IPS-20b (cell line): ENCODE results near the gene DAPK1.
"Not testable (repeated sequence)": the region's sequence is repeated elsewhere in the genome, so short reads cannot be mapped to it uniquely, and the experiment has no call there.

ENCODE experiments used
- H3K27ac ChIP-seq: one replicate; pipeline ENCODE4 v1.5.1; 2013; ENCODE audit warnings: low read length
- H3K27me3 ChIP-seq: 2 replicates; pipeline ENCODE4 v1.6.1; 2013; ENCODE audit warnings: mild to moderate bottlenecking, low read length, inconsistent platforms; ENCODE audit not compliant: insufficient read depth
- H3K36me3 ChIP-seq: 2 replicates; pipeline ENCODE4 v1.6.1; 2013; ENCODE audit warnings: low read depth, mild to moderate bottlenecking, inconsistent platforms, low read length, moderate library complexity; ENCODE audit not compliant: insufficient read depth
- H3K4me1 ChIP-seq: 2 replicates; pipeline ENCODE4 v1.6.1; 2013; ENCODE audit warnings: mild to moderate bottlenecking, control low read depth, inconsistent platforms, low read length, moderate library complexity; ENCODE audit not compliant: insufficient read depth
- H3K4me3 ChIP-seq: 2 replicates; pipeline ENCODE4 v1.5.1; 2013; ENCODE audit warnings: mild to moderate bottlenecking, low read length, inconsistent platforms
- H3K9ac ChIP-seq: 2 replicates; pipeline ENCODE4 v1.6.1; 2013; ENCODE audit warnings: low read depth, mild to moderate bottlenecking, inconsistent platforms, low read length, moderate library complexity
- H3K9me3 ChIP-seq: 2 replicates; pipeline ENCODE4 v1.6.1; 2013; ENCODE audit warnings: mild to moderate bottlenecking, low read depth, low read length, inconsistent platforms; ENCODE audit not compliant: insufficient read depth

The DAPK1 gene

GRCh38 chr9:87498811-87499360, 1.2 kb downstream of the DAPK1 start:
- Histone ChIP-seq H3K27ac (no peak overlapping the region), H3K27me3 (peaks cover 6% of the 10 kb centered on the region; the same call in 1 of the 2 replicates), H3K4me3 (peak overlapping the region; percentile 90), H3K36me3 (peaks cover 42% of the 10 kb centered on the region), H3K4me1 (peaks cover 16% of the 10 kb centered on the region), H3K9me3 (no peaks in the 10 kb centered on the region), H3K9ac (peak overlapping the region; percentile 90)

- Histone ChIP-seq H3K9ac (peak overlapping the region; percentile 90; the same call in 1 of the 2 replicates), H3K4me3 (peak overlapping the region; percentile 90), H3K27ac (no peak overlapping the region), H3K27me3 (peaks cover 6% of the 10 kb centered on the region; the same call in 1 of the 2 replicates), H3K9me3 (no peaks in the 10 kb centered on the region), H3K36me3 (peaks cover 48% of the 10 kb centered on the region), H3K4me1 (peaks cover 16% of the 10 kb centered on the region)
Measured at GRCh38 chr9:87499424-87500017, 1.9 kb downstream of the DAPK1 start.

- Histone ChIP-seq H3K27me3 (peaks cover 6% of the 10 kb centered on the region; the same call in 1 of the 2 replicates), H3K4me3 (peak overlapping the region; percentile 90; the same call in 1 of the 2 replicates), H3K9me3 (no peaks in the 10 kb centered on the region), H3K36me3 (peaks cover 57% of the 10 kb centered on the region), H3K4me1 (peaks cover 16% of the 10 kb centered on the region), H3K9ac (no peak overlapping the region; the same call in 1 of the 2 replicates), H3K27ac (no peak overlapping the region)
Measured at GRCh38 chr9:87500491-87501270, 3.0 kb downstream of the DAPK1 start.

GRCh38 chr9:87501271-87501656, 3.6 kb downstream of the DAPK1 start:
- not testable (repeated sequence) for H3K9me3 ChIP-seq, H3K9ac ChIP-seq

DNA sequence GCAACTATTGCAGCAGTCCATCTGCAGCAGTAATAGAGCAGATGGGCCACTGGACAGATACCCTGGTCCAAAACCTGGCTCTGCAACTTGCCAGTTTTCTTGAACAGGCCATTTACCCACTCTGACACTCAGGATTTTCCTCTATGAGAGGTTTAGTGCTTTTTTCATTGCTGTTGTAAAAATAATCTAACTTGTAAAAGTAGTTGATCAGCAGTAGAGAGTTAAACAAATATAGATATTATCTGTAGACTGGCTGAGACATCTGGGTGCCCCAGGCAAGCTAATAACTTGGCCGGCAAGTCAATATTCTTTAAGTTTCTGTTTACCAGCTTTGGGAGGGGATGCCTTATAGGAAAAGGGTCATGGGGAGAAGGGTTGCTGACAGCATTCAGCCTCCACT, 4.1 kb downstream of the DAPK1 start:
- Histone ChIP-seq H3K4me1 (peaks cover 16% of the 10 kb centered on the region), H3K27ac (no peak overlapping the region), H3K4me3 (no peak overlapping the region), H3K9ac (no peak overlapping the region), H3K36me3 (peaks cover 68% of the 10 kb centered on the region), H3K27me3 (no peaks in the 10 kb centered on the region), H3K9me3 (no peaks in the 10 kb centered on the region)

More at GRCh38 chr9:87501271-87501656, 3.6 kb downstream of the DAPK1 start:
- H3K4me1 ChIP-seq: peaks cover 16% of the 10 kb centered on the region
- H3K27me3 ChIP-seq, H3K4me3 ChIP-seq, H3K27ac ChIP-seq: not testable (repeated sequence)
- peaks cover 63% of the 10 kb centered on the region for H3K36me3 ChIP-seq

- H3K27ac ChIP-seq: no peak overlapping the region
- no peak overlapping the region for H3K4me3 ChIP-seq
- peaks cover 75% of the 10 kb centered on the region for H3K36me3 ChIP-seq
- no peaks in the 10 kb centered on the region for H3K27me3 ChIP-seq
- no peak overlapping the region for H3K9ac ChIP-seq
- H3K4me1 ChIP-seq: peaks cover 12% of the 10 kb centered on the region
- H3K9me3 ChIP-seq: no peaks in the 10 kb centered on the region
Measured at GRCh38 chr9:87502391-87503221, 4.9 kb downstream of the DAPK1 start.

GRCh38 chr9:87503430-87503829, 5.8 kb downstream of the DAPK1 start:
- Histone ChIP-seq H3K4me3 (no peak overlapping the region), H3K4me1 (peaks cover 12% of the 10 kb centered on the region), H3K27ac (no peak overlapping the region), H3K9me3 (no peaks in the 10 kb centered on the region), H3K9ac (no peak overlapping the region), H3K27me3 (no peaks in the 10 kb centered on the region), H3K36me3 (peaks cover 77% of the 10 kb centered on the region)

DNA sequence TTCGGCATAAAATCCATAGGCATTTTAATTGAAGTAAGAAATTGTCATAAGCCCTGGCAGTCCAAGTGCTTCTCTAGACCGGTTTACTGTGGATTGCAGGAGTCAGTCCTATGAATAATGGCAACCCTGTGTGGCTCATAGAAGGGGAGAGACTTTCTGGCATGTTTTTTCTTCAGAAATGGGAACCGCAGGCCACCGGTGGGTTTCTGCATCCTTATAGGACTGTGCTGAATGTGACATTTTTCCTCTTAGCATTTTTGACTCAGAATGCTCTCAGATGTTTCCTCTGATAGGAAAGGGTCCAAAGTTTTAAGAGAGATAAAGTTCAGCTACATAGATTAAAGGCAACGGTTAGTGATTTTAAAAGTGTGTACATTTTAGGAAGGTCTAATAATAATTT, 6.3 kb downstream of the DAPK1 start:
- H3K4me3 ChIP-seq: no peak overlapping the region
- no peak overlapping the region for H3K9ac ChIP-seq
- H3K9me3 ChIP-seq: no peaks in the 10 kb centered on the region
- no peak overlapping the region for H3K27ac ChIP-seq
- peaks cover 12% of the 10 kb centered on the region for H3K4me1 ChIP-seq
- H3K36me3 ChIP-seq: peaks cover 79% of the 10 kb centered on the region
- H3K27me3 ChIP-seq: no peaks in the 10 kb centered on the region

GRCh38 chr9:87504938-87505337, 7.3 kb downstream of the DAPK1 start:
- H3K36me3 ChIP-seq: peaks cover 72% of the 10 kb centered on the region
- no peak overlapping the region for H3K9ac ChIP-seq
- no peaks in the 10 kb centered on the region for H3K9me3 ChIP-seq
- no peak overlapping the region for H3K4me3 ChIP-seq
- peaks cover 7% of the 10 kb centered on the region; the same call in 1 of the 2 replicates for H3K4me1 ChIP-seq
- no peaks in the 10 kb centered on the region for H3K27me3 ChIP-seq
- no peak overlapping the region for H3K27ac ChIP-seq

DNA sequence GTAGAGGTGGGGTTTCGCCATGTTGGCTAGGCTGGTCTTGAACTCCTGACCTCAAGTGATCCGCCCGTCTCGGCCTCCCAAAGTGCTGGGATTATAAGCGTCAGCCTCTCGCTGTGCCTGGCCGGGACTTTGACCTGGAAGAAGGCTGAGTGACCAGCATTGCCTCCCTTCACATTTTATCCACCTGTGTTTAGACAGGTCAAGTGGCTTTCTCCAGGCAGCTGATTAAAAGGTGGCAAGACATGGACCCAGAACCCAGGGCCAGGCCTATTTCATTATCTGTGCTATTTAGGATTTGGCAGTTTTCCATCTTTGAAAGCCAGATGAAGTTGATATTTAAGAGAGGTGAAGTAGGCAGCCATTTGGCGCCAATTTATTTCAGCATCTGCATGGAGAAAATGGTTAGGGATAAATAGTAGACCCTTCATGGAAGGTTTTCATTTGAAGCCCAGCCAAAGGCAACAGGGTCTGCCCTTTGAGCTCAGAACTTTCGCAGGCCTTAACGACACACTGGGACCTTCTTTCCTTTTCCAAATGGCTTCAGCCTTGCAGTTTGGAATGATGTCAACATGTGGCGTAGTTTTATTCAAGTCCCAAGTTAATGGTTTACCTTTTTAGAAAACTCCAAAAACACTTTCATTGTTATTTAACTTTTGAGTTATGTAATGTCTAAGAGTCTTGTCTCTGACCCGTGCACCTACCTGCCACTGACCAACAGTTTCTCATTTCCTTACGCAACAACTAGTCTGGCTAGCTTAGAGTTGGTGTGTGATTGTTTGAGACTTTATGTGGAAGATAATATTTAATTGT, 8.4 kb downstream of the DAPK1 start:
- H3K4me1 ChIP-seq: no peaks in the 10 kb centered on the region; the same call in 1 of the 2 replicates
- H3K4me3 ChIP-seq: no peak overlapping the region
- H3K36me3 ChIP-seq: peaks cover 74% of the 10 kb centered on the region
- H3K27ac ChIP-seq: no peak overlapping the region
- H3K9ac ChIP-seq: no peak overlapping the region
- H3K27me3 ChIP-seq: no peaks in the 10 kb centered on the region
- H3K9me3 ChIP-seq: no peaks in the 10 kb centered on the region

GRCh38 chr9:87507576-87507975, 9.9 kb downstream of the DAPK1 start:
- Histone ChIP-seq H3K4me1 (no peaks in the 10 kb centered on the region; the same call in 1 of the 2 replicates), H3K36me3 (peaks cover 70% of the 10 kb centered on the region), H3K9ac (no peak overlapping the region), H3K27me3 (no peaks in the 10 kb centered on the region), H3K27ac (no peak overlapping the region), H3K9me3 (no peaks in the 10 kb centered on the region), H3K4me3 (no peak overlapping the region)
